HFFc6 (cell line): Measurements from ENCODE around the gene SLC10A3. TPM values are rescaled to one million over a fixed set of nuclear protein-coding genes. Genes with fewer than 3 reads are reported as not detected.

ENCODE experiments used
- DNase-seq: peaks from one replicate; pipeline ENCODE4 v3.0.0-alpha.2; 2018
- H3K27ac Mint-ChIP-seq: 2 replicates; pipeline ENCODE4 v1.8.0; 2020; ENCODE audit warnings: mild to moderate bottlenecking, mixed read lengths
- H3K27me3 Mint-ChIP-seq: 2 replicates; pipeline ENCODE4 v1.8.0; 2021; ENCODE audit warnings: mild to moderate bottlenecking, moderate library complexity, mixed read lengths; ENCODE audit not compliant: insufficient read depth
- H3K36me3 Mint-ChIP-seq: 2 replicates; pipeline ENCODE4 v1.8.0; 2021; ENCODE audit warnings: low read depth, mixed read lengths
- H3K4me1 Mint-ChIP-seq: 2 replicates; pipeline ENCODE4 v1.8.0; 2020; ENCODE audit warnings: low read depth, mixed read lengths
- H3K4me3 Mint-ChIP-seq: 2 replicates; pipeline ENCODE4 v1.8.0; 2020; ENCODE audit warnings: mild to moderate bottlenecking, moderate library complexity, mixed read lengths
- H3K9me3 Mint-ChIP-seq: 2 replicates; pipeline ENCODE4 v1.8.0; 2020; ENCODE audit warnings: mild to moderate bottlenecking, mixed read lengths
- CTCF ChIP-seq: fragments of 200-600 bp; sonication (generic); IDR thresholded peaks from 2 replicates; pipeline ENCODE4 v1.5.0; 2021; ENCODE audit warnings: antibody characterized with exemption, mild to moderate bottlenecking
- total RNA-seq, 6 experiments: library from RNA; stranded (reverse); fragmentation: NEBNext Ultra II Directional; extraction: Animal tissue kit (Norgen Biotek cat#: 25700); gene quantifications; 2 replicates in 1 of 6; 3 replicates in 5 of 6; pipeline ENCODE4 v1.2.3, GENCODE V29; 2021

SLC10A3 gene
- total RNA-seq, 6 experiments from 2014 or later: 34.6 to 46.5 (median 37.7) TPM

DNA sequence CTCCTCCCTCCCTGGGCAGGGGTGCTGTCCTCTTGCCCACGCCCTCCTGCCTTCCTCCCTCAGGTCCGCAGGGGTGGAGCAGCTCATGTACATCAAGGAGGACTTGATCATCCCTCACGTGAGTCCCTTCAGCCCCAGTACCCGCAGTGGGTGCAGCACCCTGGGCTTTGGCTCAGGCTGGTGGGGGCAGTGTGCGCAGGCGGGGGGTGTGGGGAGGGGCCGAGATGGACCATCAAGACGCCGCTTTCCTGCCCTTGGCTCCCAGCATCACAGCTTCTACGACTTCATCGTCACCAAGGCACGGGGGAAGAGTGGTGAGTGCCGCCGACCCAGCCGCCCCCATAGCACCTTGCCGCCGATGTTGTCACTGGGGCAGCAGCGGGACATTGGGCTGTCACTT, 40.8 kb downstream of the SLC10A3 start:
- Mint-ChIP-seq H3K4me1 (peaks cover 6% of the 10 kb centered on the region; the same call in 1 of the 2 replicates), H3K9me3 (no peaks in the 10 kb centered on the region), H3K4me3 (no peak overlapping the region), H3K27ac (no peak overlapping the region), H3K27me3 (peaks cover under 1% of the 10 kb centered on the region; the same call in 1 of the 2 replicates), H3K36me3 (peaks cover 5% of the 10 kb centered on the region; the same call in 1 of the 2 replicates)
- no peak for TF ChIP-seq CTCF
- DNase-seq: no peak

DNA sequence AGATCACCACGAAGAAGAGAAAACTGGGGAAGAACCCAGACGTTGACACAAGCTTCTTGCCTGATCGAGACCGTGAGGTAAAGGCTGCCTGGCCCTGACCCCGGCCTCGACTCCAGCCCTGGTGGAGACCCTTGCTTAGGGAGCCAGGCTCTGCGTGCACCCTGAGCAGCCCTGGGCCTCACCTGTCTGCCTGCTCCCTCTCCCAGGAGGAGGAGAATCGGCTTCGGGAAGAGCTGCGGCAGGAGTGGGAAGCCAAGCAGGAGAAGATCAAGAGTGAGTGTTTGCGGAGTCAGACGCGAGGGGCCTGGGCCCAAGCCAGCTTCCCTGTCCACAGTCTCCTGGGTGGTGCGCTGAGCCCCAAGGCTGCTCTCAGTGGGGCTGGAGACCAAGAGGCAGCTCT, 41.9 kb downstream of the SLC10A3 start:
- Mint-ChIP-seq H3K27me3 (no peaks in the 10 kb centered on the region), H3K4me1 (peaks cover 8% of the 10 kb centered on the region; the same call in 1 of the 2 replicates), H3K36me3 (no peaks in the 10 kb centered on the region), H3K27ac (no peak overlapping the region), H3K4me3 (no peak overlapping the region), H3K9me3 (no peaks in the 10 kb centered on the region)
- DNase-seq: no peak
- TF ChIP-seq CTCF: no peak

GRCh38 chrX:154446430-154446829, 44.0 kb downstream of the SLC10A3 start:
- no peak for TF ChIP-seq CTCF
- H3K4me1 Mint-ChIP-seq: peaks cover 11% of the 10 kb centered on the region; the same call in 1 of the 2 replicates
- no peak for DNase-seq
- H3K27me3 Mint-ChIP-seq: no peaks in the 10 kb centered on the region
- no peaks in the 10 kb centered on the region for H3K36me3 Mint-ChIP-seq
- no peak overlapping the region for H3K27ac Mint-ChIP-seq
- no peaks in the 10 kb centered on the region for H3K9me3 Mint-ChIP-seq
- H3K4me3 Mint-ChIP-seq: no peak overlapping the region

- Mint-ChIP-seq H3K27me3 (no peaks in the 10 kb centered on the region), H3K27ac (peak overlapping the region; percentile 16; the same call in 1 of the 2 replicates), H3K4me1 (peaks cover 11% of the 10 kb centered on the region; the same call in 1 of the 2 replicates), H3K36me3 (no peaks in the 10 kb centered on the region), H3K9me3 (no peaks in the 10 kb centered on the region), H3K4me3 (no peak overlapping the region; the same call in 1 of the 2 replicates)
- DNase-seq: no peak
- no peak for TF ChIP-seq CTCF
Observed at GRCh38 chrX:154445776-154446175, 44.7 kb downstream of the SLC10A3 start.

GRCh38 chrX:154444755-154445246, 45.6 kb downstream of the SLC10A3 start:
- Mint-ChIP-seq H3K36me3 (no peaks in the 10 kb centered on the region), H3K27ac (0 out of 2 replicates have a peak overlapping the region, but pooled peaks have one; percentile 9), H3K9me3 (no peaks in the 10 kb centered on the region), H3K27me3 (no peaks in the 10 kb centered on the region), H3K4me3 (peak overlapping the region; percentile 75), H3K4me1 (peaks cover 11% of the 10 kb centered on the region; the same call in 1 of the 2 replicates)
- DNase-seq: no peak
- no peak for TF ChIP-seq CTCF
